GM21381 (cell line): ENCODE results near the gene OR51B2.
A peak's percentile ranks its signal among the peaks of the same experiment; 100 is the strongest.
"Not testable (repeated sequence)": the region's sequence is repeated elsewhere in the genome, so short reads cannot be mapped to it uniquely, and the experiment has no call there.

Source experiments
- ATAC-seq: cut with Tn5 transposase; IDR thresholded peaks from one replicate; pipeline ENCODE4 v1.9.1; 2021; ENCODE audit warnings: mild to moderate bottlenecking, moderate library complexity; ENCODE audit not compliant: unreplicated experiment

The OR51B2 gene

GRCh38 chr11:5324197-5324596 is at the start of gene OR51B2:
Gene OR51B2 (minus strand): TSS chr11:5324297. CDS start chr11:5324297, 0 bp downstream.
- ATAC-seq: no peak

GRCh38 chr11:5369789-5370188 is 45.7 kb upstream of the OR51B2 start:
- no peak for ATAC-seq

DNA sequence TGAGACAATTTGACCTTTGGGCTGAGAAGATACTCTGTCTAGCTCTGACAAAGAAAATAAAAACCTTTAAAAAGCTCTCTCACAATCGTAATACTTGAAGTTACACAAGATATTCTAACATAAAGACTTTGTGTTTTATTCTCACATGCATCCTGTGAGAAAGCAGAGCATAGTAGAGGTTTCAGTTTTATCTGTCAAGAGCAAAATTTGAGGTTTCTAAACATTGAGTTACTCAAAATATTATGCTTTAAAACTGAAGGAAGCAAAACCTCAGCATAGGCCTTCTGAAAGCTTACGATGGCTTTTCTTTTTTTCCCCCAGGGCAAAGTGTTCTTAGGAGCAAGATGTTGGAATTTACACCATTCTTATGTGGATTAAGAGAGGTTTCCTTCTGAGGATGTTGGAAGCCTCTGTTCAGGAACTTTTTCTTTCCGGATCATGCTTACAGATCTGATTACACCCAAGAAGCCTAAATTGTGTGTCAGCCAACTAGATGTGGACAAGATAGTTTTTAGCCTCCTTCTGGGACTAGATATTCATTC is 44.5 kb upstream of the OR51B2 start:
- peak; percentile 57 for ATAC-seq

- ATAC-seq: peak; percentile 39
These were observed 43.5 kb upstream of the OR51B2 start for GRCh38 chr11:5367448-5368074.

- no peak for ATAC-seq
These were observed 42.8 kb upstream of the OR51B2 start for GRCh38 chr11:5366856-5367255.

GRCh38 chr11:5366365-5366764 is 42.3 kb upstream of the OR51B2 start:
- not testable (repeated sequence) for ATAC-seq

DNA sequence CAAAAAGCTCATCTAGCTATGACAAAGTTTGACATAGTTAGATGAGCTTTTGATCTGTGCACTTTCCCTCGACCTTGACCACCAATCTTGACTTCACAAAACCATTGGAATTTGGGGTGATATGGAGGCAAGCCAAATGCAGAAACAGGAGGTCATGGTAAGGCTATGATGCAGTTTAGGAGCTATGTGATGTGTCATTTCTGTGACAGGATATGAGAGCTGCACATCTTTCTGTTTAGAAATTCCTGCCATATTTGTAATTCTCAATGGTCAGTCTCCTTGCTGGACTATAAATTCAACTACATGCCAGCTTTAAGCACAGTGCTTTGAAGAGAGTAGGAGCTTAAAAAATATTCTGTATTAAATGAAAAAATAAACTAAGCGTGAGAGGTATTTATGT is 40.1 kb upstream of the OR51B2 start:
- no peak for ATAC-seq

- ATAC-seq: no peak
These were observed 39.6 kb upstream of the OR51B2 start for GRCh38 chr11:5363679-5364078.

DNA sequence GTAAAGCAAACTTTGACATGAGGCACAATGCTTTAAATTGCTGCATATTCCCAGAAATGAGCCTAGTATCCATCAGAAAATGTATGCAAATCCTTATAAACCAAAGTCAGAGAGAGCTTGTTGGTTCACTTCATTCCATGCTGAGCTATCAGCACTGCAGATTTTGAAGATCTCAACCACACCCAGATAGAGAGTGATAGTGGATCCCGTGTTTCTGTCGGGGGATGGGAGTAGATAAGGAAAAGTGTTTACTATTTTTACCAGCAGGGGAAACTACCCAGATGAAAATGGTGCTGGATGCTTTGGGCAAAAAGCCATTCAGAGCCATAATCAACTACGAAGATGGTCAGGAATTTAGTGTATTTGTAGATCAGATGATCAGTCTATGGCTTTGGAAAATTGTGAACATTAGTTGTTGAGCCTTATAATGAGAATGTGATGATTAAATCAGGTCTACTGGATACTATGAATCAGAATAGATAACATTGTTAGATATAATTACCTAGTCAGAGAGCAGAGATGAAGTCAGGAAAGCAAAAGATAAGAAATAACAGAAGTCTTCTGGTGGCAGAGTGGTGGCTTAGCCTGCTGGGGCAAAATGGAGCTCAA is 38.0 kb upstream of the OR51B2 start:
- no peak for ATAC-seq

DNA sequence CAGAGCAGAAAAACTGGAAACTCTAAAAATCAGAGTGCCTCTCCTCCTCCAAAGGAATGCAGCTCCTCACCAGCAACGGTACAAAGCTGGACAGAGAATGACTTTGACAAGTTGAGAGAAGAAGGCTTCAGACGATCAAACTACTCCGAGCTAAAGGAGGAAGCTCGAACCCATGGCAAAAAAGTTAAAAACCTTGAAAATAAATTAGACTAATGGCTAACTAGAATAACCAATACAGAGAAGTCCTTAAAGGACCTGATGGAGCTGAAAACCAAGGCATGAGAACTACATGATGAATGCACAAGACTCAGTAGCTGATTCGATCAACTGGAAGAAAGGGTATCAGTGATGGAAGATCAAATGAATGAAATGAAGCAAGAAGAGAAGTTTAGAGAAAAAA is 31.9 kb upstream of the OR51B2 start:
- ATAC-seq: not testable (repeated sequence)

DNA sequence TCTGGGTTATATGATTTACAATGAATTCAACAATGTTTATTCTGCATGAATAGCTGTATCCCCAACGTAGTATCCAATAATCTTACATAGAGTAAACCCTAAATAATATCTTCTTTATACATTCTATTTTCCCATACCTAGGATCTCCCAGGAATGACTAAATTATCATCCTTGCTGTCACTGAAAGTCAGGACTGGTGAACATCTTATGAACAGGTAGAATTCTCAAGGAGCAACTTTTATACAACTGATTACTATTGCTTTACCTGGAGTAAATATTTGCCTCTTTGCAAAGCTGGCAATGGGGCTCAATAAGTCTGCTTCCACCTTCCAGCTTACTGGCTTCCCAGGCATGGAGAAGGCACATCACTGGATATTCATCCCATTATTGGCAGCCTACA is 27.1 kb upstream of the OR51B2 start, which contains the start of gene OR51B6:
Gene OR51B6, plus strand, starts transcription at position 301 of the 400 bp plus-strand sequence. Its CDS starts 0 bp downstream, at position 301.
- no peak for ATAC-seq

- no peak for ATAC-seq
These were observed 25.5 kb upstream of the OR51B2 start for GRCh38 chr11:5349550-5349949.

DNA sequence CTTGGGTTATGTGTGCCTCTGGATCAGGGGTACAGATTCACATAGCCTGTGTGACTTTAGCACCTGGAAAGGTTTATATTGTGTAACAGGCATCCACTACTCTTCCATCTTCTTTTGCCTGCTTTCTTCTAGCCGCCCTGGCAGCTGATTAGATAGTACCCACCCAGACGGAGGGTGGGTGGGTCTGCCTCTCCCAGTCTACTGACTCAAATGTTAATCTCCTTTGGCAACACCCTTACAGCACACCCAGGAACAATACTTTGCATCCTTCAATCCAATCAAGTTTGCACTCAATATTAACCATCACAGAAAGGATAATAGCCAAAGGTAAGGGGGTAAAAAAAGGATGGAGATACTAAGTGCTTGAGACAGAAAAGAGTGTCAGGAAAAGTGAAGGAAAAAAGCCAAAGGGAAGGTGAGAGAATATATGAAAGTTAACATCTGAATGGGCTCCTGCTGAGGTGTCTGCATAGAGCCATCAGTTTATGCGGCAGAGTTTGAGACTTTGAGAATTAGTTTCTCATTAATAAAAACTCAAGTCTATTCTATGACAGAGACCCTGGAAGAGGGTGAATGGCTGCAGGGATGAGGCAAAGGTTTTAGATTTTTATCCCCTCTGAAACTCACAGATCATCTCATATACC is 24.6 kb upstream of the OR51B2 start:
- ATAC-seq: no peak

- ATAC-seq: no peak
These were observed 21.7 kb upstream of the OR51B2 start for GRCh38 chr11:5345831-5346230.

DNA sequence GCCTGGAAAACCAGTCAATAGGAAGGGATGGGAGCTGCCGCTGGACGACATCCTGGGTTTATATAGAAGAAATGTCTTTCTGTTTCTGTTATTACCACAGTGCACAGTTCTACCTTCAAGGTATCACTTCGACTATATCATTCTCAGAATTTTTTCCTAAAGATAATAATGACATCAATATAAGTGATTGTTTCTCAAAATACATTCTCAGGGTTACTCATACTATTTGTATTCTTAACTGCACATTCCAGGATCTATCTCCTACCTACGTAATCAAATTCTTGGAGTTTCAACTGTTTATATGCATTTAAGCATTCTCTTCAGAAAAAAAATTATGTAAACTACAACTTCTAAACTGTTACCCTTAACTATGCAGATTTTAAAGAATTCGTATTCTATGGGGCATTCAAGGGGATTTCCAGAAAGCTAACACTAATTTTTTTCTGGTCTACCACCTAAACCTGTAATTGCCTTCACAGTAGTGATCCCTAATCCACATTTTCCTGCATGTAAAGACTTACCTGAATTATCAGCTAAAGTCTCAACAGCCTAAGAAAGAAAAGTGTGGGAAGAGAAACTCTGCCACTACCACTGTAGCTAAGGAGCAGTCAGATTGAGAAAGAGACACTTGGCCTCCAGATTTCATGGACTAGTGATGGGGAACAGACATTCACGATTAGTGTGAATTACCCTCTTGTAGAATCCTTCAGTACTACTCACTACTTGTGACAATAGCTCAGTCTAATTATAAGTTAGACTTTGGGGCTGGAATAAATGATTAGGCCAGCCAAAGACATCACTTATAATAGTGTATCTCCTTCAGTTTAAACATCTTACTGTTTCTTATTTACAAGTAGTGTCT is 19.6 kb upstream of the OR51B2 start, which contains the start of gene OR51B5:
Gene OR51B5, minus strand, starts transcription at position 51 of the 862 bp plus-strand sequence. Its CDS starts 0 bp downstream, at position 51.
- ATAC-seq: no peak

DNA sequence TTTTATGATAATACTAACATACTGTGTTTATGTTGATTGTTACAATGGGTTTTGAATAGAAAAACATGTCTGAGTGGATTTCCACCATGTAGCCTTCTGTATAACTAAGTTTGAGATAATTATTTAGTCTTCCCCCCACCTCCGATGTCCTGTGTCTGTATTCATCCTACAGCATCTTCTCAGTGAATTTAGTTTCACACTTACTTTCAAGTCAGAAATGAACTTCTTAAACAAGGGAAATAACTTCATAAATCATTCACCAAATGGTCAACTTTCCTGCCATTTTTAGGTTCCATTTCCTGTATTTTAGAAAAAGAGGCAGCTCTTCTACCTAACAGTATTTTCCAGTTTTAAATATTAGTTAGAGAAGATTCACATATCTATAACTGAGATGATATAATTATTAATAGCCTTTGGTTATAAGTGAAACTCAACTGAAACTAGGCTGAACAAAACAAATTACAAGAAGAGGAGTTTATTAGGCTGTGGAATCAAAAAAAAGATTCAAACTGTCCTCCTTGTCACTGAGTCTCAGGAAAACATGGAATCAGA is 15.8 kb upstream of the OR51B2 start:
- peak; percentile 77 for ATAC-seq

DNA sequence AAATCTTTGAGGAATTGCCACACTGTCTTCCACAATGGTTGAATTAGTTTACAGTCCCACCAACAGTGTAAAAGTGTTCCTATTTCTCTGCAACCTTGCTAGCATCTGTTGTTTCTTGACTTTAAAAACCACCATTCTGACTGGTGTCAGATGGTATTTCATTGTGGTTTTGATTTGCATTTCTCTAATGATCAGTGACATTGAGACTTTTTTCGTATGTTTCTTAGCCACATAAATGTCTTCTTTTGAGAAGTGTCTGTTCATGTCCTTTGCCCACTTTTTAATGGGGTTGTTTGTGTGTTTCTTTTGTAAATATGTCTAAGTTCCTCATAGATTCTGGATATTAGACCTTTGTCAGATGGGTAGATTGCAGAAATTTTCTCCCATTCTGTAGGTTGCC is 13.2 kb upstream of the OR51B2 start:
- ATAC-seq: not testable (repeated sequence)

DNA sequence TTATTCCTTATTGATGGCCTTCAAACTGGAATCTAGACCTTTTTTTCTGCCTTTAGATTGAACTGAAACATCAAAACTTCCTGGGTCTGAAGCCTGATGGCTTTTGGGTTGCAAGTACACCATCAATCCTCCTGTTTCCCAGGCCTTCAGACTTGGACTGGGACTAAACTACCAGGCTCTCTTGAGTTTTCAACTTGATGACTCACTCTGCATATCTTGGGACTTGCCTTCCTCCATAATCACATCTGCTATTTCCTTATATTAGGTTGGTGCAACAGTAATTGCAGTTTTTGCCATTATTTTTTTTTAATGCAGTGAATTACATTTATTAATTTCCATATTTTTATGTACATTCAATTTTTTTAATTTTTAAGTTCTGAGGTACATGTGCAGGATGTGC is 12.2 kb upstream of the OR51B2 start:
- ATAC-seq: no peak

- ATAC-seq: no peak
These were observed 11.1 kb upstream of the OR51B2 start for GRCh38 chr11:5335170-5335569.

GRCh38 chr11:5317292-5317691 is 6.8 kb downstream of the OR51B2 start:
- no peak for ATAC-seq
